GM04504 (cell line): ENCODE measurements around the gene THSD7A.

Experiments
- DNase-seq: peaks from one replicate; pipeline ENCODE4 v3.0.0-alpha.2; 2012; ENCODE audit warnings: low read depth

The THSD7A gene

GRCh38 chr7:11751807-11752389 lies 80.1 kb downstream of the THSD7A start:
- DNase-seq: no peak

- DNase-seq: no peak
Measured at GRCh38 chr7:11751315-11751714, 80.7 kb downstream of the THSD7A start.

- DNase-seq: no peak
Measured at GRCh38 chr7:11750191-11750590, 81.8 kb downstream of the THSD7A start.

- no peak for DNase-seq
Measured at GRCh38 chr7:11749629-11750028, 82.4 kb downstream of the THSD7A start.

GRCh38 chr7:11748884-11749283 lies 83.1 kb downstream of the THSD7A start:
- DNase-seq: no peak

- DNase-seq: no peak
Measured at GRCh38 chr7:11747715-11748485, 84.1 kb downstream of the THSD7A start.

- DNase-seq: no peak
Measured at GRCh38 chr7:11746591-11746990, 85.4 kb downstream of the THSD7A start.

GRCh38 chr7:11743548-11743947 lies 88.5 kb downstream of the THSD7A start:
- DNase-seq: no peak

- no peak for DNase-seq
Measured at GRCh38 chr7:11743016-11743415, 89.0 kb downstream of the THSD7A start.

- DNase-seq: no peak
Measured at GRCh38 chr7:11742496-11742895, 89.5 kb downstream of the THSD7A start.

- no peak for DNase-seq
Measured at GRCh38 chr7:11737723-11738122, 94.3 kb downstream of the THSD7A start.

- no peak for DNase-seq
Measured at GRCh38 chr7:11732207-11732606, 99.8 kb downstream of the THSD7A start.

GRCh38 chr7:11730725-11731124 lies 101.3 kb downstream of the THSD7A start:
- DNase-seq: no peak

GRCh38 chr7:11727864-11728263 lies 104.1 kb downstream of the THSD7A start:
- no peak for DNase-seq

GRCh38 chr7:11726794-11727155 lies 105.2 kb downstream of the THSD7A start:
- DNase-seq: peak; percentile 80

- DNase-seq: no peak
Measured at GRCh38 chr7:11726001-11726793, 105.8 kb downstream of the THSD7A start.

GRCh38 chr7:11716185-11716584 lies 115.8 kb downstream of the THSD7A start:
- DNase-seq: no peak

- DNase-seq: no peak
Measured at GRCh38 chr7:11714676-11715075, 117.3 kb downstream of the THSD7A start.

GRCh38 chr7:11714205-11714604 lies 117.8 kb downstream of the THSD7A start:
- DNase-seq: no peak

GRCh38 chr7:11713352-11713751 lies 118.6 kb downstream of the THSD7A start:
- DNase-seq: no peak

GRCh38 chr7:11710377-11710776 lies 121.6 kb downstream of the THSD7A start:
- DNase-seq: no peak

- no peak for DNase-seq
Measured at GRCh38 chr7:11709196-11709595, 122.8 kb downstream of the THSD7A start.

GRCh38 chr7:11707606-11708193 lies 124.3 kb downstream of the THSD7A start:
- no peak for DNase-seq
